Right ventricle myocardium superior (tissue), 1 donor: ENCODE results near the gene CCT5. TPM values are rescaled to one million over a fixed set of nuclear protein-coding genes. Genes with fewer than 3 reads are reported as not detected.

Experiments
- ATAC-seq: fragments of 200-7000 bp; cut with Tn5 transposase; one replicate; pipeline ENCODE4 v1.9.1; 2020; ENCODE audit warnings: mild to moderate bottlenecking; ENCODE audit not compliant: poor library complexity
- DNase-seq: peaks from one replicate; pipeline ENCODE4 v3.0.0-alpha.2; 2020
- intact Hi-C: fragments of 100-400 bp; cut with DNase I; formaldehyde crosslinking; loops from one replicate; pipeline ENCODE4 v1.11.2; 2022
- total RNA-seq: library from RNA; stranded (reverse); fragmentation: NEBNext Ultra II Directional; extraction: Animal tissue kit (Norgen Biotek cat#: 25700); gene quantifications from one replicate; pipeline ENCODE4 v1.2.1, GENCODE V29; 2021
- donor health status: DM: no; HTN: yes; CAD: no; lungs with severe emphysema.

Gene CCT5
- total RNA-seq, 1 donor from 2014 or later: 92.8 TPM

GRCh38 chr5:10290438-10290837 is 40.4 kb downstream of the CCT5 start:
- DNase-seq: no peak
- intact Hi-C loops: no loop called here

GRCh38 chr5:10291692-10292339 is 41.7 kb downstream of the CCT5 start:
- intact Hi-C loops: no loop called here
- DNase-seq: no peak
- no peak for ATAC-seq

More at GRCh38 chr5:10290438-10290837, 40.4 kb downstream of the CCT5 start:
- no peak for ATAC-seq

DNA sequence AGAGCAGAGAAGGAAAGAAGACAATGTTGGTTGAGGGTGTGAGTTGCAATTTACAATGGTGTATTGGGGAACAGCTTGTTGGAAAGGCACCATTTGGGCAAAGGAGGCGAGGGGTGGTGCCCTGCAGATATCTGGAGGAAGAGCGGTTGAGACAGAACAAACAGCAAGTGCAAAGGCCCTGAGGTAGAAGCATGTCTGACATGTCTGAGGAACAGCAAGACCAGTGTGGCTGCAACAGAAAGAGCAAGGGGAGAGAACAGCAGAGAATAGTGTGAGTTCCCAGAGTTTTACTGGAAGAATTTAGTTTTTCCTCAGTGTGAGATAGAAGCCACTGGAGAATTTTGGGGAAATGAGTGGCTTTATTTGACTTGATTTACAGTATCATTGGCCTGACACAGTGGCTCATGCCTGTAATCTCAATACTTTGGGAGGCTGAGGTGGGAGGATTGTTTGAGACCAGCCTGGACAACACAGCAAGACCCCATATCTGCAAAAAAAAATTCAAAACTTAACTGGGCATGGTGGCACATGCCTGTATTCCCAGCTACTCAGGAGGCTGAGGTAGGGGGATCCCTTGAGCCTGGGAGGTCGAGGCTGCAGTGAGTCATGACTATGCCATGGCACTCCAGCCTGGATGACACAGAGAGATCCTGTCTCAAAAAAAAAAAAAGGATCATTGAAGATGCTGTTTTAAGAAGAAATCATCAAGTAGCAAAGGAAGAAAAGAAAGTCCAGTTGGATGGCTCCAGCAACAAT is 44.0 kb downstream of the CCT5 start:
- DNase-seq (no peak), ATAC-seq (no peak)
- intact Hi-C loops: no loop called here

DNA sequence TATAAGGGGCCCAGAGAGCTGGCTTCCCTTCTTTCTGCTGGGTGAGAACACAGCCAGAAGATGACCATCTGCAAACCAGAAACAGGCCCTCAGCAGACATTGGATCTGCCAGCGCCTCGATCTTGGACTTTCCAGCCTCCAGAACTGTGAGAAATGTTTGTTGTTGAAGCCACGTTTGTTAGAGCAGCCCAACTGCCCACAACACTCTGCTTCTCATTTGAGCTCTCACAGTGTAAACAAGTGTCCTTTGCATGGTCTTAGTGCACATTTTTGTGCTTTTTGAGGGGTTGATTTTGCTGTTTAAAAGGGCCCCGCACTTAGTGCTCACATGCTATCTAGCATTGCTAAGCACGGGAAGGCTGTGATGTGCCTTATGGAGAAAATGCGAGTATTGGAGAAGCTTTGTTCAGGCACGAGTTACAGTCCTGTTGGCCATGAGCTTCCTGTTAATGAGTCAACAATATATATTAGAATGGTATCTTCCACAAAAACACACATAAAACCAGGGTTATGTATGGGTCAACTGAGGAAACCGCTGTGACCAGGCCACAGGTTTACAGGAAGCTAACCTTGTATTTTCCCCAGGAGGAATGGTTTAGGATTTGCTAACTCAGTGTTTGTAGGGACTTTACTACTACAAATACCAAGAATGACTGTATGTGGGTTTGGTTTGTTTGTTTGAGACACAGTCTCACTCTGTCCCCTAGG is 45.7 kb downstream of the CCT5 start:
- ATAC-seq (no peak), DNase-seq (no peak)
- intact Hi-C loops: no loop called here

DNA sequence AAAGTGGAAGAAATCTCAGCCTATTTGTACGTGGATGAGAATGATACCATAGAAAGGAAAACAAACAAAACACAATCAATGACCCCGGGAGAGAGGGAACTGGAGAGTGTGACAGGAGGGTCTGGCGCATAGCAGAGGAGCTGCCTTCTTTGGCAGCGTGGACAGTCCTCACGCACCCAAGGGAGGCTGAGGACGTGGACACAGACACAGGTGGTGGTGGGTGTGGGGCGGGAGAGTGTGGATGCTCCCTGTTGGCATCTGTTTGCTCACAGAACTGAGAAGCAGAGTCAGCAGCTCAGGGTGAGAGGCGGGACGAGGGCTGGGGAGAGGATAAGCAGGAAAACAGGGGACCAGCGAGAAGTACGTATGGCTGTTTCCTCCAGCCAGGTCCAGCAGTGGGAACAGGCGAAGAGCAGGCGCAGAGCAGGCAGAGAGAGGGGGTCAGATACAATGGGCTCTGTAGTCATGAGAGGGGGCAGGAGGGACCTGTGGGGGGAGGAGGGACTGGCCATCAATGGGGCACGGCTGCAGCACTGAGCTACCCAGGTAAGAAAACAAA is 47.6 kb downstream of the CCT5 start:
- ATAC-seq (no peak), DNase-seq (peak; percentile 30)
- intact Hi-C loops: no loop called here

- no peak for ATAC-seq
- intact Hi-C loops: no loop called here
- no peak for DNase-seq
Observed at GRCh38 chr5:10300246-10300645, 50.2 kb downstream of the CCT5 start.

DNA sequence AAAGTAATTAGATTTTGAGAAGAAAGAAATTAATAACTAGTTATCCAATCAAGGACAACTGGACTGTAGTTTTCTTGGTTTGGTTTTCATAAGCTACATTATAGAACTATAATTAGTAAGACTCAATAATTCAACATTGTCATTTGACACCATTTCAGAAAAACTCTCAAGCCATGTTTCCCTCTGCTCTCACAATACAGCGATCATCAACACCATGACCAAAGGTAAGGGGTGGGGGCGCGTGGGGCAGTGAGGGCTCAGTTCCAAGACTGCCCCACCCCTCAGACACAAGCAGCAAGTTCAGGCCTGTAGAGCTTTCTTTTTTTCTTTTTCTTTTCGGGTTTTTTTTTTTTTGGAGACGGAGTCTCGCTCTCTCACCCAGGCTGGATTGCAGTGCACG is 51.2 kb downstream of the CCT5 start:
- intact Hi-C loops: no loop called here
- DNase-seq: peak; percentile 8
- peak; percentile 18 for ATAC-seq

DNA sequence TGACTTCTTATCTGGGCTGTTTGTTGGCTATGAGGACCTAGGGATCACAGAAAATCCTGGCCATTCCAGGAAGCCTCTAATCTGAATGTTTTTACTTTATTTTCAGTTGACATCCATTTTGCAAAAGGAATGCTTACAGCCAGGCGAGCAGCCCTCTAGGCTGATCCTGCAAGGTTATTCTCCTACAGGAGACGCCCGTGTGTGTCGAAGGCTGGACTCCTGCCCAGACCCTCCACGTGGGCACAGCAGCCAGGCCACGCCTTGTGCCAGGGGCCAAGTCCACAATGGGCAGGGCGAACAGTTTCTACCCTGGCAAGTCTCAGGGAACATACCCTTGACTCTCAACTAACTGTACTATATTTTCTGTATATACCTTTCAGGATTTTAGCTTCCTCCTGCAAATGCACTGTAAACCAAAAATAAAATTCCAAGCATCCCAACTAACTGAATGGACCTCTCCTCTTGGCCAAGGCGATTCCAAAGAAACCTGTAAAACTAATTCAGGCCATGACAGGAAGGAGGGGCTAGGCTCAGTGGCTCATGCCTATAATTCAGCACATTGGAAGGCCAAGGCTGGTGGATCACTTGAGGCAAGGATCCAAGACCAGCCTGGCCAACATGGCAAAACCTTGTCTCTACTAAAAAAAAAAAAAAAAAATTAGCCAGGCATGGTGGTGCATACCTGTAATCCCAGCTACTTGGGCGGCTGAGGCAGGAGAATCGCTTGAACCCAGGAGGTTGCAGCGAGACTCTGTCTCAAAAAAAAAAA is 51.9 kb downstream of the CCT5 start:
- intact Hi-C loops: no loop called here
- ATAC-seq: peak; percentile 94

DNA sequence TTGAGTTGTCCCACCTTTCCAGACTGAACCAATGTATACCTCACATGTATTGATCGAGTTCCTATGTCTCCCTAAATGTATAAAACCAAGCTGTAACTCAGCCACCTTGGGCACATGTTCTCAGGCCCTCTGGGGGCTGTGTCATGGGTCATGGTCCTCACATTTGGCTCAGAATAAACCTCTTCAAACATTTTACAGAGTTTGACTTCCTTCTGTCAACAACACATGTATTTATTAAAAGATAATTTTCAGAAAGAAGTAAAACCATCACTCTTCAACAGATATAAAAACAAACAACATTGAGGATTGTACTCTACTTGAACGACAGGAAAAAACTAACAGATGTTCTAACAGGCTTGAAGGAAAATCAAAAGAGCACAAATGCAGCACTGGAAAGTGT is 53.1 kb downstream of the CCT5 start:
- intact Hi-C loops: no loop called here
- DNase-seq (peak; percentile 2), ATAC-seq (no peak)

More for the DNA sequence above, 51.9 kb downstream of the CCT5 start:
- DNase-seq: peak; percentile 91

DNA sequence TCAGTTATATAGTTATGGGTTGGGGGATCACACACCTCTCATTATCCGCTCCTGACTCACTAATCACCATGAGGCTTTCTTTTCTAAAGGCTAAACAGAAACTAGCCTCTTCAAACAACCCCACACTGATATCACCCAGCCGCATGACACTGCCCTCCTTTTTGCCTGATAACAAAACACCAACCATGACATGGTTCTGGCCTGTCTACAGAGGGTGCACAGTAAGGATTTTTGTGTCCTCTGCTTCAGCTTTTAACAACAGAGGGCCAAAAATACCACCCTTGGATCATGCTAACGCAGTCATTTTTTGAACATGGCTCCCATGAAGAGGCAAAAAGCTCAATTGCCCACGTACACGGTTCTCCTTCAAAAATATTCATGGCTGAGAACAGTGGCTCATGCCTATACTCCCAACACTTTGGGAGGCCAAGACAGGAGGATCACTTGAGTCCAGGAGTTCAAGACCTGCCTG is 53.7 kb downstream of the CCT5 start:
- ATAC-seq (no peak), DNase-seq (peak; percentile 12)
- intact Hi-C loops: no loop called here

DNA sequence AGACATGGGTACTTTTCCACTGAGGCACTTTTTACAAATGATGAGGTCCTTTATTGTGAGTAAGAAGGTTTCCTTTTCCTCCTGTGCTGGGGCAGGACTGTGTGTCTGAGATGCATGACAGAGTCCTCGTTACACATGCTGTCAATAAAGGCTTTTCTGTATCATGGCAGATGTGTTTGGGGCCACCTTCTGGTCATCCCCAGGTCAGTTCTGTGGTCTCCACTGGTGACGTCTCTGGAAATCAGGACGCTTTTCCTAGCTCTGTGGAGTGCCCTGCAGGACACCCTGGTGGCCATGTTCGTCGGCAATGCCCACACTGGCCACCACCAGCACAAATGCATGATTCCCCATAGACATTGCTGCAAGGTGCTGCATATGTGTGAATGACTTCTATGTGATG is 54.9 kb downstream of the CCT5 start:
- ATAC-seq (no peak), DNase-seq (peak; percentile 20)
- intact Hi-C loops: no loop called here

DNA sequence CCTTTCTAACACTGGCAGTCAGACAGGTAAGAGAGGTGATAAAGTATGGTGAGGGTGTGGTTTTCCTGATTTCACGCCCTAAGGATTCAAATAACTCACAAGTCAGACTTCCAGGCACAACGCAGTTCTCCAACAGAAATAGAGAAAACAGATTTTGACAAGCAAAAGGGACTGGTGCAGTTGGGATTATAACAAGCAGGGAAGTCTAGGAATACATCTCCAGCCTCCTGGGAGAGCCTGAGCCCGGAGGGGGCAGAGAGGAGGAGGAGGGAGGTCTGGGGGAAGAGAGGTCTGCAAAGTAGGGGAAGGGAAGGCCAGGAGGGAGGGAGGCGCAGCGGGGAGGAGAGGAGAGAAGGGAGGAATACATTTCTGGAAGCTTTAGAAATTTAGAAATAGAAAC is 56.0 kb downstream of the CCT5 start:
- DNase-seq (no peak), ATAC-seq (no peak)
- intact Hi-C loops: no loop called here

GRCh38 chr5:10306806-10307205 is 56.7 kb downstream of the CCT5 start:
- DNase-seq (peak; percentile 18), ATAC-seq (peak; percentile 28)
- intact Hi-C loops: no loop called here

GRCh38 chr5:10307206-10308148 is 57.4 kb downstream of the CCT5 start, which contains the start of gene CMBL:
Gene CMBL (minus strand): TSS chr5:10307902. CDS start chr5:10290762, 17,140 bp downstream.
- ATAC-seq: peak; percentile 89
- intact Hi-C loops: no loop called here
- peak; percentile 74 for DNase-seq

DNA sequence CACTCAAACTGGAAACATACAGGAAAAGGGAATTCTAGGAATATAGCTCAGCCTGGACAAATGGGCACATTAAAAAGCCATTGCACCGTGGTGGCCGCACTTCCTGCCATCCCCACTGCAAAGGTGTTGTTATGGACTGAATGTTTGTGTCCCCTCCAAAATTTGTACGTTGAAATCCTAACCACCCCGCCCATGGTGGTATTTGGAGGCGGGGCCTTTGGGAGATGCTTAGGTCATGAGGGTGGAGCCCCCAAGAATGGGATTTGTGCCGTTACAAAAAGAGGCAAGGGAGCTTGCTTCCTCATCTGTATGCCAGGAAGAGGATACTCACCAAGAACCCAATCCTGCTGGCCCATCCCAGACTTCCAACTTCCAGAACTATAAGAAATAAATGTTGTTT is 58.8 kb downstream of the CCT5 start:
- no peak for DNase-seq
- no peak for ATAC-seq

DNA sequence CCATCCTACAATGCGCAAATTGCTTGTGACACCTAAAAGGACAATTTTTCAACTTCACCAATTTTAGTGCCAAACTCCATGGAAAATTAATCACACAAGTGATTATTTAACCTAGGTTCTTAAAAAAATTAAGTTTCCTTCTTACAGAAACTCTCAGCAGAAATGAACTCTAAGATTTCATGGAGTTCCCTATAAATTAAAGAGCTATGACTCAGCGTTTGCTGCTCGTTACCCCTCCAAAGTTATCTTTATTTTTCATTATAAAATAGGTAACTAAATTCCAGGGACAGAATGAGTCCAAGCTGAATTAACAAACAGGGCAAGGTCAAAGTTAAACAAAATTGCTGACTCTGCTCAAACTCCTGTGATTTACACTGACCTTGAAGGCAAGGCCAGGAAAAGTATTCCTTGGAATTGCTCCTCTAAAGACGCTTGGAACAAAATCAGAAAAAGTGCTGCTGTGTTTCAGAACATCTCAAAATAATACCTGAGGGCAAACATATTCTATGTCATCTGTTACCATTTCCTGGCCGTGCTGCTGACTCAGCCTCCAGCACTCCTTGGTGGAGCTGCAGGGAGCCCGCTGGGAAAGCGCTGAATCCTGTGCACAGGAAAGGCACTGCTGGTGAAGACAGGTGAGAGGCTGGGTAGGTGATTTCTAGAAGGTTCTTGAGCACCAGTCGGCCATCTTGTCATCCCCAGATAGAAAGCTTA is 60.1 kb downstream of the CCT5 start:
- ATAC-seq (no peak), DNase-seq (no peak)
- intact Hi-C loops: no loop called here

More for the DNA sequence above, 58.8 kb downstream of the CCT5 start:
- intact Hi-C loops: no loop called here
